Daoy (cell line): ENCODE measurements around the gene BHLHE40. TPM values are rescaled to one million over a fixed set of nuclear protein-coding genes. Genes with fewer than 3 reads are reported as not detected.

Source experiments
- DNase-seq: peaks from one replicate; pipeline ENCODE4 v3.0.0-alpha.2; 2015; ENCODE audit warnings: low read depth
- total RNA-seq: library from RNA; depleted of rRNA; stranded (reverse); fragments of >200 nt; shearing (Covaris generic); gene quantifications from 2 replicates; pipeline ENCODE4 v1.2.3, GENCODE V29; 2014; rRNA removed

BHLHE40 gene
- 5.3 and 11.1 TPM in 2 replicates for total RNA-seq

- no peak for DNase-seq
Observed at GRCh38 chr3:4979428-4980228, at the start of gene BHLHE40. Gene BHLHE40 (plus strand): TSS chr3:4979437. CDS start chr3:4979719, 282 bp downstream.

- DNase-seq, result no peak
Observed at GRCh38 chr3:4930501-4930900, 48.7 kb upstream of the BHLHE40 start.

GRCh38 chr3:4934050-4934449 lies 45.2 kb upstream of the BHLHE40 start:
- no peak for DNase-seq

GRCh38 chr3:4935347-4935746 lies 43.9 kb upstream of the BHLHE40 start:
- DNase-seq, result no peak

- no peak for DNase-seq
Observed at GRCh38 chr3:4936982-4937614, 42.1 kb upstream of the BHLHE40 start.

GRCh38 chr3:4938281-4938982 lies 40.8 kb upstream of the BHLHE40 start:
- no peak for DNase-seq

- DNase-seq, result no peak
Observed at GRCh38 chr3:4939276-4939675, 40.0 kb upstream of the BHLHE40 start.

- no peak for DNase-seq
Observed at GRCh38 chr3:4940985-4941384, 38.3 kb upstream of the BHLHE40 start.

GRCh38 chr3:4943549-4943948 lies 35.7 kb upstream of the BHLHE40 start:
- no peak for DNase-seq

GRCh38 chr3:4945324-4945723 lies 33.9 kb upstream of the BHLHE40 start:
- no peak for DNase-seq

- no peak for DNase-seq
Observed at GRCh38 chr3:4947028-4947427, 32.2 kb upstream of the BHLHE40 start.

- DNase-seq, result no peak
Observed at GRCh38 chr3:4948395-4948794, 30.8 kb upstream of the BHLHE40 start.

- DNase-seq, result no peak
Observed at GRCh38 chr3:4949004-4949403, 30.2 kb upstream of the BHLHE40 start.

- DNase-seq, result no peak
Observed at GRCh38 chr3:4949659-4950058, 29.6 kb upstream of the BHLHE40 start.

GRCh38 chr3:4950351-4950784 lies 28.9 kb upstream of the BHLHE40 start:
- DNase-seq, result no peak

GRCh38 chr3:4950948-4951347 lies 28.3 kb upstream of the BHLHE40 start:
- no peak for DNase-seq

- DNase-seq, result no peak
Observed at GRCh38 chr3:4953119-4953518, 26.1 kb upstream of the BHLHE40 start.

- DNase-seq, result no peak
Observed at GRCh38 chr3:4954256-4955000, 24.8 kb upstream of the BHLHE40 start.

GRCh38 chr3:4956099-4956498 lies 23.1 kb upstream of the BHLHE40 start:
- DNase-seq, result no peak

GRCh38 chr3:4956738-4957137 lies 22.5 kb upstream of the BHLHE40 start:
- no peak for DNase-seq

- DNase-seq, result no peak
Observed at GRCh38 chr3:4957978-4958377, 21.3 kb upstream of the BHLHE40 start.

GRCh38 chr3:4959180-4959579 lies 20.1 kb upstream of the BHLHE40 start:
- no peak for DNase-seq
